ENCODE measurements around the gene OPCML.

The OPCML gene

GRCh38 chr11:133531971-133532651, at the start of gene OPCML:
OPCML (minus strand) TSS chr11:133532501.
- no peak for DNase-seq

DNA sequence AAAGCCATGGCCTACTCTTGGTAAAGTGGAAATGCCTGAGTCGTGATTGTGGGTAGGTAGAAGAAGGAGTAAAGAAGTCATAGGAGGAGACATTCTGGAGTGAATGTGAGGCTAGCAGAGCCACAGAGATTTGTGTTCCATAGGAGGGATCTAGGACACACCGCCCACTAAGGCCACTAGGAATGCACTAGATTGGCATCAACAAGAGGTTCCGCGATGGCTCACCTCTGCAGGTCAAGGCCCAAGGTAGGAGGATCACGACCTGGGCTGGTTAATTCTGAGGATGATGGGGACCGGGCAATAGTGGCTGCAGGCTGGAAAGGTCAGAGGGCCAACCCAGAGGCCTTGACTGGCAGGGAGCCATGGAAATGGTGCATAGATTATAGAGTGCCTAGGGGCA, 48.8 kb upstream of the OPCML start:
- no peak for DNase-seq

DNA sequence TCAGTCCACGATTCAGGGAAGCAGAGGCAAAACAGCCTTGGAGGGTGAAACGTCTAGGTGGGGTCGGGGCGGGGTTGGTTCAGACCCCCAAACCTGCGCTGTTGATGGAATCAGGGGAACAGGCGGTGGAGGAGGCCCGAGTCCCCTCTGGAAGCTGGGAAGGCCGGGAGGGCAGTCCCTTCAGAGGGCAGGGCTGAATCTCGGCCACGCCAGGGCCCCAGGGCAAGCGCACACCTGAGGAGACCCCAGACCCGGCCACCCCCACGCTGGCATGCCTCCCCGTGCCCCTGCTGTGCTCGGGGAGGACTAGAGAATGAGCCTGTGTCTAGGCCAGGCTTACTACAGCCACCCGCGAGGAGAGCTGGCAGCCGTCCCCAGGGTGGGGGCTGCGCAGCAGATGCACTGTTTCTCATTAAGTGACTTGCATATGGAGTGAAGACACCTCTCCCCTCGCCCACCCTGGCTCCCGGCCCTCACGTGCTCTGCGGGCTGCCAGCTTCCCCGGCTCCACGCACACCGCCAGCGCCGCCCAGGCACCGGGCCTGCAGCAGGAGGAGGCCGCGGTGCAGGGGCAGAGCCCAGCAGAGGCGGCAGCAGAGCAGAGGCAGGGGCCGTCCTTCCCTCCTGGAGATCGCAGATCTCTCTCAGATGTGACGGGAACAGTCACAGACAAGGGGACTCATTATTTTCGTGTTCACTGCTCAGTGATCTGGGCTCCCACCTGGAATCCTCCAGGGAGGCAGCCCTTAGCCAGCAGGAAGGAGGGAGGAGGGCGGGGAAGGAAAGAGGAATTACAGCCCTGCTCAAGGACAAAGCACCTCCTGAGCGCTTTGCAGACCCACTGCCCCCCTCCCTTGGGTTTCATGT, 47.1 kb upstream of the OPCML start:
- DNase-seq, result no peak

DNA sequence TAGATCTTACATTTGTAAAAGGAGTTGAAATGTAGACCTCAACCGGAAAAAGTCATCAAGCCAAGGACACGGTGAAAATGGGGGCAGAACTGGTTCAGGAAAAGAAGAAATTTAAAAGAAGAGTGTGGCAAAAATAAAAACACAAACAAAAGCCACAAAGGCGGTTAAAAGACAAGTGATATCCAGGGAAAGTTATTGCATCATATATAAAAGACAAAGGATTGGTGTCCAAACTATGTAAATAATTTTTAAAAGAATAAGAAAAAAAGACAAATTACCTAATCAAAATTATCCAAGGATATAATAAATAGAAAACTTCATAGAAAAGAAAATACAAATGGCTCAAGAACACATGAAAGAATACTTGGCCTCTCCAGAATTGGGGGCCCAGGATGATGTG, 45.1 kb upstream of the OPCML start:
- no peak for DNase-seq

DNA sequence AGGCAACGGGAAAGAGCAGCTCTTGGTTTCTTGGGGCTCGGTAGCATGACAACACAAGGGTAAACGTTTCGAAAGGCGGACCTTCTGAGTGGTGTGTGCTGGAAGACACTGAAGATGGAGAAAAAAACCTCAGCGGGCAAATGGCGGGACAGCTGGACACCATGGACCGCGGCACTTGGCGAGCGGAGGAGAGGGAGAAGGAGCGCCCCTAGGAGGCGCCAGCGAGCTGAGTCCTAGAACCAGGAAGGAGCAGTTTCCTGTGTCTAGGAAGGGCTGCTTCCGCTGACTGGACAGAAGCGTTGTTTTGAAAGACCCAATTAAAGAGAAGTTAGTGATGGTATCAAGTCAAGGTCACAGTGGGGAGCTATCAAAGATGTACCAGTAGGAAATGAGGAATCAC, 44.0 kb upstream of the OPCML start:
- DNase-seq, result no peak

DNA sequence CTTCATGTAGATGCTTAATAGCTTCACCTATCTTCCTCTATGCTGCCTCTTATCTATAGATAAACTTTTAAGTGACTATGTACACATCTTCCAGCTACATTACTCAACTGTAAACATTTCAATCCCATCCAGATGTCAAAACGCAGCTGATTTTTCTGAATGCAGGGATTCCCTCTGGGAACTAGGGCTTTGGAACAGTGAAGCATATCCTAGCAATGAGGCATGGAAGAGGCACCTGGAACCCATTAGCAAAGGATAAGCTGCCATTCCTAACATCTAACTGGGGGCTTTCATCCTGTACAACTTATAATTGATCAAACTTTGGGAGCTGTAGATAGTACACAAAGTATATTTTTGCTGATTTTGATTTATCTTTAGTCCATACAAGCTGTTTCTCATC, 40.8 kb upstream of the OPCML start:
- DNase-seq, result no peak

DNA sequence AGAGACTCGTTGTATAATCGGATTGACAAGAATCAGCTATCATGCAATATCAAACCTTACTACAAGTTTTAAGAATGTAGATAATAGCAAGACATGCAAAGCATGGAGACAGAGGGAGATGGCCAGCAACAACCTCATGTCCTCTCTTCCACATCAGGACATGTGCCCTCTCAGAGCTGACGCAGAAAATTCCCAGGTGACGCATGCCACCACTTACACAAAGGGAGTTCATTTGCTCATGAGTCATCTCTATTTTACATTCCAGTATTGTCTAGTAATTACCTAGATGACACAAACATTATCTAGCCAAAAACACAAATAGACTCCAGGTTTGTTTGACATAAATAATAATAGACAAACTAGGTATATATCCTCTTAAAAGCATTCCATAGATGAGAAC, 38.1 kb upstream of the OPCML start:
- DNase-seq, result no peak

GRCh38 chr11:133563505-133564025, 31.3 kb upstream of the OPCML start:
- no peak for DNase-seq

DNA sequence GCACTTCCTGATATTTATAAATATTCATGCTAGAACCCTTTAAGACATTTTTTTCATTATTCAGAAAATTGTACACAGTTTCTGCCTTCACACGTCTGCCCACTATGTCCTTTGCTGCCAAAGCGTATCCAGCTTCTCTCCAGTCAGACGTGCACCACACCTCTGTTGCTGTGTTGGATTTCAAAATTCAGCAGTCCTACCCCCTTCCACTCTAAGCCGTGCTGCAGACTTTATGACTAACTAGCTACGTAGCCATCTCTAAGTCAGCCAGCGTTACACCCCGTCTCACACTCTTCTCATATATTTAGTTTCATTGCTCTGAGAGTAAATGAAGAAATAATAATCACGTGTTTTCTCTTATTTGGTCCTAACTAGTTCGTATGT, 28.2 kb upstream of the OPCML start:
- no peak for DNase-seq

DNA sequence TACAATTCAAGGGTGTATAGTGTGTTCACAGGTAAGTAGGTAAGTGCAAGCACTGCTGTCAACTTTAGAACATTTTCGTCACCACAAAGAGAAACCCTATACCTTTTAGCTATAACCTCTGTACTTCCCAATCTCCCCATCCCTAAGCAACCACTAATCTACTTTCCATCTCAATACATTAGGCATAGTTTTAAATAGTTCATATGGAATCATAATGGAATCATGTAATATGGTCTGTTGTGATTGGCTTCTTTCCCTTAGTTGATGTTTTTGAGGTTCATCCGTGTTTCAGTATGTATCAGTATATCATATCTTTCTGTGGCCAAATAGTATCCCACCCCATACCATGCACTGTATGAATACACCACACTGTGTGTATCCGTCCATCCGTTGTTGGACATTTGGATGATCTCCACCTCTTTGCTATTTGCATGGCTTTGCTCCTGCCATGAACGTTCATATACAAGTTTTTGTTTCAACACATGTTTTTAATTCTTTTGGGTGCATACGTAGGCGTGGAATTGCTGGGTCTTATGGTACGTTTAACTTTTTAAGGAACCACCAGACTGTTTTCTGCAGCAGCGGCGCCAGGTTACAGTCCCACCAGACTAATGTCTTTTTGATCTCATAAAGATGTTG, 27.7 kb upstream of the OPCML start:
- DNase-seq, result no peak

- DNase-seq, result no peak
These were observed 27.1 kb upstream of the OPCML start for GRCh38 chr11:133559382-133559781.

- DNase-seq, result no peak
These were observed 22.7 kb upstream of the OPCML start for GRCh38 chr11:133555034-133555433.

DNA sequence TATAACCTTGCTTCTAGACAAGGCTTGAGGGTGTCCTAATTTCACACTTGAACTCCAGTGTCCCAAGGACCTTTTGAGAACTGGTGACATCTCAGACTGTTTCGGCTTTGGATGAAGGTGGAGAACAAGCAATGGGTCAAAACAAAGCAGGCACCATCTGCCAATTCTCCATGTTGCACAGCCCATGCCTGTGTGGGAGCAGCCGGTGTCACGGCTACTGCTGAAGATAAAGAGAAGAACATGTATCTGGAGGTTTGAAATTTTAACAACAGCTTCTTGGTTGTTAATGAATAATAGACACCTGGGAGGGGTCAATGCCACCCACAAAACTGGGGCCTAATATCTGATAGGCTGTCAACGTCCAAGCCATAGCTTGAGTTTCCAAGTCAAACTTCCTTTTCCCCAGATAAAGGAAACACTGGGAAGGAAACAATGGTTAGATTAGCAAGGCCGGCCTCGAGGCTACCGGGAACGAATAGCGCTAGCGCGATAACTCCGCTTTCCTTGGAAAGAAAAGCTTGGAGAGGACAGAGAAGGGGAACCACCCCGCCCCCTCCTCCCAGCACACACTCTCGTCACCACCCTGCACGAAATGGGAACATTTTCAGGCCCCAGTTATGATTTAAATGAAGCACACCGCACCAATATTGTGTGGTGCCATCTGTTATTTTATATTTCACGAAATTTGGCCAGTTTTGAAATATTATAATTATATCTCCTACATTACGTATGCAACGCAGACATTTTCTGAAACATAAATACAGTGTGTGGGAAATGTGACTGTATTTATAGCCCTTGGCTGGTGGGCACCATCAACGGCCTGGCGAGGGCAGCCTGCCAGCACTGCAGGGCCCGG, 21.8 kb upstream of the OPCML start:
- no peak for DNase-seq

DNA sequence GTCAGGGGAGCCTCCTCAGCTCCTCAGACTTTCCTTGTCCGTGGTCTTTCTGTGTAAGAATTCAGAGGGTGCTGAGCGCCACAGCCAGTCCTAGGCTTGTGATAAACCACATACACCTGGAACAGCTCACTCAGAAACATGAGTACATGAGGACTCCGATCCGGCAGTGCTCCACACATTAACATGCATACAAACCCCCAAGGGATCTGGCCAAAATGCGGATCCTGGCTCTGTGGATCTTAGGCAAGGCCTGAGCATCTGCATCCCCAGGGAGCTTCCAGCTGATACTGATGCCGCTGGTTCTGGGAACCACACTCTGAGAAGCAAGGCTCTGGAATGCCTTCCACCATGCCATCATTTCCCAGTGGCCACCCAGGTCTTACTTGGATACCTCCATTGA, 20.6 kb upstream of the OPCML start:
- DNase-seq, result no peak

- DNase-seq, result no peak
These were observed 18.8 kb upstream of the OPCML start for GRCh38 chr11:133551064-133551463.

GRCh38 chr11:133549826-133550225, 17.5 kb upstream of the OPCML start:
- no peak for DNase-seq

GRCh38 chr11:133548641-133549040, 16.3 kb upstream of the OPCML start:
- no peak for DNase-seq

DNA sequence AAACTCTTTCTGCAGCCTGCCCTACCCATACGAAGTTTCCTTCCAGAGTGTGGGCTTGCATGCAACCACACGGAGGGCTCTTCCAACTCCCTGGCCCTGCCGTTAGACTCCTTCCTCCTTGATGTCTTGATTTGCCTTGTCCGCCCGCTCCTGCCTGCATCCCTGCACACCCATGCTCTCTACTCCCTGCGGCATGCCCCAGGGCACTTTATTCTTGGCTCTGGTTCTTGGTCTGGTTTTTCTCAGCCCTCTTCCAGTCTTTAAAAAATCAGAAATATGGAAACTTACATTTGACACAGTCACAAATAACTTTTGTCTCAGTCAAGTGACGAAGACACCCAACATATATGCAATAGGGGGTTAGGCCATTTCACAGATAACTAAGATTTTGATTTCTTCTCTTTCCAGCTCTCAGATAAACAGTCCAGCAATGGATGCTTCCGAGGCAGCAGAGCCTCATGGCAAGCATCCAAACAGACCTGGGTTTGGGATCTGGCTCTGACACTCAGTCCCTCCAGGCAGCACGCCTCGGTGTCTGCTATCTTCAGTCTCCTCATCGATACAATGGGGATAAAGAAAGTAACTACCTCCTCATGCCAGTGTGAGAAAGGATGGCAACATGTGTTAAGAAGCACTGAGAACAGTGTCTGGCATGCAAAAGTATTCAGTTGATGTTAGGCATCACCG, 15.7 kb upstream of the OPCML start:
- no peak for DNase-seq

DNA sequence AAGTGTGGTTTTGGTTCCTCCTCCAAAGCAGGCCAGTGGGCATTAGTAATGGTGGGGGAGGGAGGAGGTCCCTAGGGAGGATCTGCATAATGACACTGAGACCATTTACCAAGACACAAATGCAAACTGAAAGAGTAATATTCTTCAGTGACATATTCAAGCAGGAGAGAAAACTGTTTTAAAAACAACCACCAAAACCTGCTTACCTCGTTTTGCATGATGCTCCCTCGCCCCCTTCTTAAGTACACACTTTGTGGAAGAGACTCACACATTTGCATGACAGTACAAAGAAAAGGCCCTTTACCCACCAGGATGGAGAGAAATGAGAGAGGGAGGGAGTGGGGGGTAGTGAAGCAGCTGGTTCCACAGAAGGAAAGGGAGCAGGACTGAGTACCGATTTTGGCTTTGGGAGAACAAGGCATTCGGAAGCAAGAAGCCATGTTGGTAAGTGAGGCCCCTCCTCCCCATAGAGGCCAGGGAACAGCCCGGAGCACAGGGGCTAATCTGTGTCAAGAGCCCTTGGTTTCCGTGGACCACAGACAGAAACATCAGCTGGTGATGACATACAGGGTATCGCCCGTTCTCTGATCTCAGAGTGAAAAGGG, 13.0 kb upstream of the OPCML start:
- DNase-seq, result no peak

DNA sequence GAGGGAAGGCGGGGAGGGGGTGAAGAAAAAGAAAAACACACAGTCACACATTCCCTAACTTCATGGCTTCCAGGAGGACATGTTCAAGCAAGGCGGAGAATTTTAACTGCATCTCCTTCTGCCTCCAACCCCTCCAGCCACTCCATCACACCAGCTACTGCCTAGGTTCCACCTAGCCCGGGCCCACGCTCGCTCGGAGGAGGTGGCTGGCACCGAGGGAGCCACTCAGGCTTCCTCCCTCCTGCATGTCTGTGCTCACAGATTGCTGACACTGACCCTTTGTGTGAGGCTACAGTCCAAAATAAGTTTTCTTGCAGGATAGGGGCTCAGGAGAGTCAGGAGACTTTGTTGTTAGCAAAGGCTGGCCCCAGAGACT, 9.4 kb upstream of the OPCML start:
- no peak for DNase-seq

GRCh38 chr11:133541021-133541719, 8.9 kb upstream of the OPCML start:
- DNase-seq, result no peak
